Naive thymus-derived CD8-positive, alpha-beta T cell (primary cell): Measurements from ENCODE around the gene TSPAN32. TPM values are rescaled to one million over a fixed set of nuclear protein-coding genes. Genes with fewer than 3 reads are reported as not detected.

Experiments used
- ATAC-seq, 2 donors: fragments of 150-1000 bp; cut with Tn5 transposase in 1 of 2; sonication (Bioruptor Pico), chemical (Tn5 transposase) in 1 of 2; 1 replicate in 1 of 2; 2 replicates in 1 of 2; pipeline ENCODE4 v1.10.0; 2021; ENCODE audit warnings: mild to moderate bottlenecking in 2 of 2, moderate library complexity in 2 of 2
- POLR2A ChIA-PET: fragments of 350-600 bp; sonication (Branson Sonifier 250); formaldehyde crosslinking; loops from one replicate; lab custom pipeline; 2021; ENCODE audit warnings: antibody characterized with exemption; lab: Charles Lee
- DNase-seq, 10 donors: peaks; one replicate each; pipeline versions ENCODE4 v3.0.0 to v3.0.0-alpha.2; 2020 to 2022
- H3K27ac Mint-ChIP-seq, 10 donors: one replicate each; pipeline ENCODE4 v1.8.0; 2020 to 2022; ENCODE audit warnings: mild to moderate bottlenecking in 10 of 10, mixed read lengths in 10 of 10, moderate library complexity in 4 of 10, inconsistent platforms in 1 of 10
- H3K27me3 Mint-ChIP-seq, 5 donors: one replicate each; pipeline ENCODE4 v1.8.0; 2021 to 2022; ENCODE audit warnings: mixed read lengths in 5 of 5
- H3K36me3 Mint-ChIP-seq, 3 donors: one replicate each; pipeline ENCODE4 v1.8.0; 2020 to 2022; ENCODE audit warnings: mixed read lengths in 3 of 3, mild to moderate bottlenecking in 2 of 3, inconsistent platforms in 1 of 3
- H3K4me1 Mint-ChIP-seq, 4 donors: one replicate each; pipeline ENCODE4 v1.8.0; 2021 to 2022; ENCODE audit warnings: mixed read lengths in 4 of 4
- H3K4me3 Mint-ChIP-seq, 10 donors: one replicate each; pipeline ENCODE4 v1.8.0; 2020 to 2022; ENCODE audit warnings: mild to moderate bottlenecking in 10 of 10, mixed read lengths in 10 of 10, moderate library complexity in 6 of 10, inconsistent platforms in 1 of 10
- H3K9me3 Mint-ChIP-seq, 9 donors: one replicate each; pipeline ENCODE4 v1.8.0; 2020 to 2022; ENCODE audit warnings: mixed read lengths in 9 of 9, mild to moderate bottlenecking in 3 of 9, inconsistent platforms in 1 of 9, moderate library complexity in 1 of 9
- polyA plus RNA-seq, 3 donors: library from polyadenylated mRNA; unstranded; fragments of 300-500 nt; fragmentation: Illumina TruSeq; gene quantifications; one replicate each; pipeline ENCODE4 v1.2.3, GENCODE V29; 2021
- total RNA-seq, 8 experiments: library from RNA in 2 of 8; stranded (reverse) in 2 of 8; gene quantifications; one replicate each; pipeline ENCODE4 v1.2.3 and lab custom pipeline; 2021 to 2026

Gene TSPAN32, protein sequence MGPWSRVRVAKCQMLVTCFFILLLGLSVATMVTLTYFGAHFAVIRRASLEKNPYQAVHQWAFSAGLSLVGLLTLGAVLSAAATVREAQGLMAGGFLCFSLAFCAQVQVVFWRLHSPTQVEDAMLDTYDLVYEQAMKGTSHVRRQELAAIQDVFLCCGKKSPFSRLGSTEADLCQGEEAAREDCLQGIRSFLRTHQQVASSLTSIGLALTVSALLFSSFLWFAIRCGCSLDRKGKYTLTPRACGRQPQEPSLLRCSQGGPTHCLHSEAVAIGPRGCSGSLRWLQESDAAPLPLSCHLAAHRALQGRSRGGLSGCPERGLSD
- total RNA-seq (100 to 1,000 TPM; 158 to 171 TPM), polyA plus RNA-seq (100 to 1,000 TPM in 1 of 3 donors, 10 to 100 TPM in 2; 58.5 to 124 (median 96.6) TPM), total RNA-seq (lab: John Stamatoyannopoulos, UW) (3.4 to 248 (median 45.8) reads per million in 6 experiments)

DNA sequence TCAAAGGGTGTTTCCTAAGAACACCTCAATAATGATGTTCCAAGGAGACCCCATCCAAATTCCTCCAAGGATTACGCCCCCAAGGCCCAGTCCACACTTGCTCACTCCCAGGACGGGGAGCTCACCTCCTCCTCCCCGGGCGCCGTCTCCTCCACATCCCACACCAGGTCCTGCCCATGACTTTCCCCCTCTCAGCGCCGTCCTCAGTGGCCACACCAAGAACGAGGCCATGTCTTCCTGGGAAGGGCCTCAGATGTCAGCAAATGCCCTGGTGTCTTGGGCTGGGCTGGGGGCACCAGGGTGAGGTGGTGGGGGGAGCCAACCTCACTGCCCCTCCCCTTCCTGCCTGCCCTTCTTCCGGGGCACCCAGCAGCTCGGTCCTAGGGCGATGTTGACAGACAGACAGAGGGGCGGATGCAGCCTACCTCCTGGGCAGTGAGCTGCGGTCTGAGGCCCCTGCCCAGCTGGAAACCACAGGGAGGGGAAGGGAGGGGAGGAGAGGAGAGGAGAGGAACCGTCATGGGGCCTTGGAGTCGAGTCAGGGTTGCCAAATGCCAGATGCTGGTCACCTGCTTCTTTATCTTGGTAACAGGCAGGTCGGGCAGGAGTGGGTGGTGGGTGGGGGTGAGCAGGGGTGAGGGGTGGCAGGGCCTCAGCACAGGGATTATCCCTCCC is at the start of gene TSPAN32, which contains the start of gene C11orf21:
TSPAN32 (plus strand) TSS at position 383 of the 675 bp plus-strand sequence; CDS start at position 520, 137 bp downstream.
C11orf21 (minus strand) TSS at position 288 of the 675 bp plus-strand sequence; CDS start at position 178, 110 bp downstream.
- ATAC-seq (peak; percentile 41 to 46), DNase-seq (peak in 9 of 10 donors; percentile 48 to 84 (median 62))
- H3K27ac Mint-ChIP-seq, result peak within 1 kb of the TSS; percentile 85 to 96 (median 95)
- POLR2A ChIA-PET, result interaction anchor here (0.6 to 10.9 kb wide), 22 partner anchors 7 to 712 kb away, joined by 3 to 113 read pairs (median 6); partner anchors contain the start of genes ASCL2, CDKN1C and TSSC4
- no peaks in the 10 kb centered on the region for H3K27me3 Mint-ChIP-seq
- peaks cover 0 to 6% (median 4%) of the 10 kb centered on the region in 3 donors for H3K36me3 Mint-ChIP-seq
- H3K4me1 Mint-ChIP-seq, result peaks cover 37 to 78% (median 67%) of the 10 kb centered on the region in 4 donors
- peak within 1 kb of the TSS; percentile 91 to 98 (median 94) for H3K4me3 Mint-ChIP-seq
- H3K9me3 Mint-ChIP-seq, result no peaks in the 10 kb centered on the region

DNA sequence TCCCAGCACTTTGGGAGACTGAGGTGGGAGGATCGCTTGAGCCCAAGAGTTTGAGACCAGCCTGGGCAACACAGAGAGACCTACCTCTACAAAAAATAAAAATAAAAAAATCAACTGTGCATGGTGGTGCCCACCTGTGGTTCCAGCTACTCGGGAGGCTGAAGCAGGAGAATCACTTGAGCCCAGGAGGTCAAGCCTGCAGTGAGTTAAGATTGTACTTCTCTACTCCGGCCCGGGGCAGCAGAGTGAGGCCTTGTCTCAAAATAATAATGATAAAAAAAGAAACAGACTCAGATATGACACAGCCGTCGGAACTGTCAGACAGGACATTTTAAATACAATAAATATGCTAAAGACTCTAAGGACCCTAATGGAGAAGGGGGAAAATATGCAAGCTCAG is 49.8 kb upstream of the TSPAN32 start:
- POLR2A ChIA-PET, result no interaction called here
- H3K4me3 Mint-ChIP-seq, result no peak overlapping the region
- DNase-seq (no peak), ATAC-seq (no peak)
- peak overlapping the region in 1 of 10 donors; percentile 3 for H3K27ac Mint-ChIP-seq
- no peaks in the 10 kb centered on the region for H3K4me1 Mint-ChIP-seq
- H3K9me3 Mint-ChIP-seq, result peaks cover 0 to 10% (median 0%) of the 10 kb centered on the region in 9 donors
- H3K27me3 Mint-ChIP-seq, result peaks cover 0 to 5% (median 0%) of the 10 kb centered on the region in 5 donors
- peaks cover 0 to 8% (median 0%) of the 10 kb centered on the region in 3 donors for H3K36me3 Mint-ChIP-seq

DNA sequence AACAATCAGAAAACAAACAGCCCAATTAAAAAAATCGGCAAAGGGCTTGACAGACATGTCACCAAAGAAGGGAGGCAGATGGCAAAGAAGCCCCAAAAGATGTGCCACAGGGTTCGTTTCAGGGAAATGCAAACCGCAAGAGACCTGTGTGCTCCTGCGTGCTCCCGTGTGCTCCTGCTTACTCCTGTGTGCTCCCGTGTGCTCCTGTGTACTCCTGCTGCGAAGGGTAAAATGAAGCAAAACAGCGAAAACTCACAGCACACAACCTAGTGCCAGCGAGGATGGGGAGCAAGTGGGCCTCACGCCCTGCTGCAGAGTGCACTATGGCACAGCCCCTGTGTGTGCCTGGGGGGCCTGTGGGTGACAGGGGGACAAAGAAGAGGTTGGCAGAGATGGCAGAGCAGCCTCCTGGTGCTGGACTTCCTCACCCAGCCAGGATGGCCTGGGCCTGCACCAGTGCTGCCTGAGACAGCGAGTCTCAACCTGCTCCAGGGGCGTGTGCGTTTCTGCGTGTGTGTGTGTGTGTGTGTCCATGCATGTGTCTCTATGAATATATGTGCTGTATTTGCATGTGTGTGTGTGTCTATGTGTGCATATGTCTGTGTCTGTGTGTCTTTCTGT is 45.4 kb upstream of the TSPAN32 start:
- no peak overlapping the region for H3K27ac Mint-ChIP-seq
- no peak for ATAC-seq
- H3K27me3 Mint-ChIP-seq, result no peaks in the 10 kb centered on the region
- DNase-seq, result no peak
- peaks cover 0 to 10% (median 0%) of the 10 kb centered on the region in 9 donors for H3K9me3 Mint-ChIP-seq
- peaks cover 0 to 8% (median 0%) of the 10 kb centered on the region in 3 donors for H3K36me3 Mint-ChIP-seq
- POLR2A ChIA-PET, result no interaction called here
- H3K4me3 Mint-ChIP-seq, result no peak overlapping the region
- H3K4me1 Mint-ChIP-seq, result no peaks in the 10 kb centered on the region

DNA sequence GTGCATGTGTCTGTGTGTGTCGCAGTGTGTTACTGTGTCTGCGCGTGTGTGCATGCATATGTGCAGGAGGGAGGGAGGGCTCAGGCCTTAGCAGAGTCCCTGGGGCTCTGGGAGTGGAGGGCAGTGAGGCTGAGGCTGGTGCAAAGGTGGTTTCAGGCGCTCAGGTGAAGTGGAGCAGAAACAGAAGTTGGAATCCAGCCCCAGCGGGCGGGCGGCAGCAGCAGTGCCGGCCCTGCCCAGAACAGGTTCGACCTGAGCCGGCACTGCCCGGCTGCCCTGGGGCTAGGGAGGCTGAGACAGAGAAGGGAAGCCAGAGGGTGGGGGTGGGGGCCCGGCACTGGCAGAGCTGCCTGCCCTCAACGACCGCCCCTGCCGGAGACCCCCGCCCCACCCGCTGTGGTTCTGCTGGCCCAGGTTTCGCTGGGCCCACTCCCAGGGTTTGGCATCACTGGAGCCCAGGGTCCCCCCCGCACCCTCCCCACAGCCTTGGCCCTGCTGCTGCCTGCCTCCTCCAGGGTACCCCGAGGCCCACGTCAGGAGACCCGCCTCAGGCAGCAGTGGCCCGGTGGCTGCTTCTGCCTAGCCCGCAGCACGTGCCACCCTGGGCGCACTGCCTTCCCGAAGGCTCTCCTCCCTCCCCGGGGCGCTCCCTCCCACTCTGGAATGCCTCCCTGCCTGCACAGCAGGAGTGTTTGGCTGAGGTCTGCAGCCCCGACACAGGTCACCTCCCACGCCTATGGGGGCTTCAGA is 44.7 kb upstream of the TSPAN32 start:
- POLR2A ChIA-PET, result no interaction called here
- H3K36me3 Mint-ChIP-seq, result peaks cover 0 to 8% (median 0%) of the 10 kb centered on the region in 3 donors
- no peak overlapping the region for H3K27ac Mint-ChIP-seq
- ATAC-seq (no peak), DNase-seq (no peak)
- H3K27me3 Mint-ChIP-seq, result peaks cover 0 to 2% (median 0%) of the 10 kb centered on the region in 5 donors
- H3K4me1 Mint-ChIP-seq, result no peaks in the 10 kb centered on the region
- no peak overlapping the region for H3K4me3 Mint-ChIP-seq
- peaks cover 0 to 10% (median 0%) of the 10 kb centered on the region in 9 donors for H3K9me3 Mint-ChIP-seq

DNA sequence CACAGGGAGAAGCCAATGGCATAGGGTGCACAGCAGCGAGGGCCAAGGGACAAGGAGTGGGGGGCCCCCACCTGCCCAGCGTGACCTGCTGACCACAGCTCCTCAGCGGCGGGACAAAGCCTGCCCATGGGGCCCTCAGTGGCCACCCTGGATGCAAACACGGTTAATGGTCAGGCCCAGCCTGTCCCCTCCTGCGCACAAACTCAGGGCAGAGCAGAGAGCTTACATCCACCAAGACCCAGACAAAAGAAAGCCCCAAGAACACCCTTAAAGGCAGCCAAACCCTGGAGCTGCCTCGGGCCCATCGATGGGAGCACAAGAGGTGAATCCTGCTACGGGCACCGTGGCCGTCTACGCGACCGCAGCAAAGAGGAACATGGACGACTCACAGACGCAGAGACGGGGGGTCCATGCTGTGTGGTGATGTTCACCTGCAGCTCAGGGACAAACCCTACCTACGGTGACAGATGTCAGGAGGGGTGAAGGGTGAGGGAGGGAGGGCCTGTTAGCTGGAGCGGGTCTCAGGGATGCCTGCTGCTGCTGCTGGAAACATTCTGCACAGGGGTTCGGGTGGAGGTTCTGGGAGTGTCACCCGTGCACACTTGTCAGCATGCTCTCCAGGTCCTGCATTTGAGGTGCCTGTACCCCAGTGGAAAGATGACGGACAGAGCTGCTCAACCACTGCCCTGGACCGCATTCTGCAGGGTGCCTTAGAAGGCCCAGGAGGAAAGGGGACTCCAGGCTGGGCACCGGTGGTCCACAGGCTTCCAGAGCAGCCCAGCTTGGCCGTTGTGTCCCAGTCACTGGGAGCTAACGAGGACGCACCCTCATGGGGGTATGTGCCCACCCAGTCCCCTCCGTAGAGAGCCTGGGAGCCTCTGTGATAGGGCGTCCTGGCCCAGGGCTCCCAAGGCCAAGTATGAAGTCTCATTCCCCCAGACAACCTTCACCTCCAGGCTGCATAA is 43.0 kb upstream of the TSPAN32 start:
- Mint-ChIP-seq H3K4me1 (no peaks in the 10 kb centered on the region), H3K27ac (peak overlapping the region in 1 of 10 donors; percentile 60), H3K9me3 (peaks cover 0 to 10% (median 0%) of the 10 kb centered on the region in 9 donors), H3K27me3 (peaks cover 0 to 2% (median 0%) of the 10 kb centered on the region in 5 donors), H3K36me3 (peaks cover 0 to 7% (median 0%) of the 10 kb centered on the region in 3 donors), H3K4me3 (no peak overlapping the region)
- DNase-seq, result no peak
- no peak for ATAC-seq
- POLR2A ChIA-PET, result no interaction called here

DNA sequence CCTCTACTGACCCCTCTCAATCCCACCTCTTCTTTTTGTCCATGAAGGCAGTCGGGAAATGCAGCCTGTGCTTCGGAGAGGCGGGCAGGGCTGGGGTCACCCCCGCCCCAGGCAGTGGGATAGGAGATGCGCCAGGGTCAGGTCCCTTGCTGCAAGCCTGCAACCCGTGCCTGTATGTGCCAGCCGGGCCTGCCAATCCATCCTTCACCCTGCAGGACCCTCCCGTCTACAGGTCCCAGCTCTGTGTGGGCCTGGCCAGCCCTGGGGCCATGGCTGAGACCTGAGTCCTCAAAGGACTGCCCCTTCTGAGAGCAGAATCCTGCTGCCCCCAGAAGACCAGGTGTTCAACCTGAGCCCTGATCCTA is 42.4 kb upstream of the TSPAN32 start:
- Mint-ChIP-seq H3K27me3 (peaks cover 0 to 2% (median 0%) of the 10 kb centered on the region in 5 donors), H3K27ac (no peak overlapping the region), H3K4me1 (no peaks in the 10 kb centered on the region), H3K4me3 (no peak overlapping the region), H3K36me3 (peaks cover 0 to 7% (median 0%) of the 10 kb centered on the region in 3 donors), H3K9me3 (peaks cover 0 to 6% (median 0%) of the 10 kb centered on the region in 9 donors)
- POLR2A ChIA-PET, result no interaction called here
- ATAC-seq (no peak), DNase-seq (no peak)

DNA sequence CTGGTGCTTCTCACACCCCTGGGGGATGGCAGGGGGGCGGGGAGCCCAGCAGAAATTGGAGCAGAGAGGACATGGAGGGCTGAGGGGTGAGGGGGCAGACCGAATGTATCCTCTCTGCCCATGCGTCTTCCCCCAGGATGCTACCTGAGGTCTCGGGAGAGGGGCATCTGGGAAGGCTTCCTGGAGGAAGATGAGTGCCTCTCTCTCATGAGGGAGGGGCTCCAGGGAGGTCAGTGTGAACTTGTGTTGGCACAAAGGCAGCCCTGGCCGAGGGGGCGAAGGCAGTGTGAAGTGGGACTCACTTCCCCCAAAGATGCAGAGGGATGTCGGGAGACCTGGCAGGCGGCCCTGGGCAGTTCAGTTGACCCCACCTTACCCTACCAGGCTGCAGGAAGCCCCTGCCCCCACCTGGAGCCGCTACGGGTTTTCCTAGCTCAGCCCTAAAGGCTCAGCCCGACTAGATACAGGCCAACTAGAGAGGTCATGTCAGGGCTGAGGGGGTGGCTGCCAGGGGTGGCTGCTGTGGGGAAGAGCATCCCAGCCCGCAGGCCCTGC is 41.8 kb upstream of the TSPAN32 start:
- ATAC-seq, result no peak
- H3K4me3 Mint-ChIP-seq, result no peak overlapping the region
- POLR2A ChIA-PET, result no interaction called here
- no peak for DNase-seq
- H3K4me1 Mint-ChIP-seq, result peaks cover 0 to under 1% (median 0%) of the 10 kb centered on the region in 4 donors
- peaks cover 0 to 3% (median 0%) of the 10 kb centered on the region in 9 donors for H3K9me3 Mint-ChIP-seq
- peaks cover 0 to 2% (median 0%) of the 10 kb centered on the region in 5 donors for H3K27me3 Mint-ChIP-seq
- no peak overlapping the region for H3K27ac Mint-ChIP-seq
- peaks cover 0 to 5% (median 0%) of the 10 kb centered on the region in 3 donors for H3K36me3 Mint-ChIP-seq

DNA sequence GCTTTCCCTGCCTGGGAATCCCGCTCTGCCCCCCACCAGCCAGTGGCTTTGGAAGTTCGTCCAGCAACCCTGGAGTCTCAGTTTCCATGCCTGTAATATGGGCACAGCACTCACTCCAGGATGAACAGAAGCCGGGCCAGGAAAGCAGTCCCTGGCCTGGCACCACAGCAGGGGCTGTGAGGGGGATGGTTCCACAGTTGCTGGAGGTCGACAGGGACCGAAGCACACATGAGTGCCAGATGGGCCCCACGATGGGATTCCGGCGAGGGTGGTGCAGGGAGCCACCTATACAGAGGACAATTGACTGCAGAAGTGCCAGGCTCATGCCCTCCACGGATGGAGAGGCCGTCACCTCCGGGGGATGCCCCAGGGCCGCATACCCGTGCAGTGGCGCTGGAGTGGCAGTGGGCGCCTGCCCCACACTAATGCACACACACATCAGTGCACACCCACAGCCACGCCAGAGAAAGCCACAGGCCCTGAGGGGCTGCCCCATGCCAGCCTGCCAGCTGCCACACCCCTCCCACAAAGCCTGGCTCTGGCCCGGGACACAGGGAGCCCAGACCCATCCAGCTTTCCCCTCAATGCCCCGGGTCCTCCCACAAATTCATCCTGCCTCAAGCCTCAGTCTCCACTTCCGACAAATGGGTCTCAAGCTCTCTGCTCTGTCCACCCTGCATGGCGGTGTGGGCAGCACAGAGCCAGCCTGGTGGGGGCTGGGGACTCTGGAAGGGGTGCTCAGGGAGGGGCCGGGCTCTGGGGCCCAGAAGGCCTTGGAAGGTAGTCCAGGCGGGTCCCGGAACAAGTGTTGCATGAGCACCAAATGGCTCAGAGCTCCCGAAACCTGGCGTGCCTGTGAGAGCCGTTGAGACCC is 41.1 kb upstream of the TSPAN32 start:
- no peaks in the 10 kb centered on the region for H3K36me3 Mint-ChIP-seq
- ATAC-seq (no peak), DNase-seq (no peak)
- POLR2A ChIA-PET, result no interaction called here
- H3K27me3 Mint-ChIP-seq, result peaks cover 0 to 2% (median 0%) of the 10 kb centered on the region in 5 donors
- no peak overlapping the region for H3K27ac Mint-ChIP-seq
- no peak overlapping the region for H3K4me3 Mint-ChIP-seq
- H3K9me3 Mint-ChIP-seq, result no peaks in the 10 kb centered on the region
- peaks cover 6 to 8% (median 6%) of the 10 kb centered on the region in 4 donors for H3K4me1 Mint-ChIP-seq

DNA sequence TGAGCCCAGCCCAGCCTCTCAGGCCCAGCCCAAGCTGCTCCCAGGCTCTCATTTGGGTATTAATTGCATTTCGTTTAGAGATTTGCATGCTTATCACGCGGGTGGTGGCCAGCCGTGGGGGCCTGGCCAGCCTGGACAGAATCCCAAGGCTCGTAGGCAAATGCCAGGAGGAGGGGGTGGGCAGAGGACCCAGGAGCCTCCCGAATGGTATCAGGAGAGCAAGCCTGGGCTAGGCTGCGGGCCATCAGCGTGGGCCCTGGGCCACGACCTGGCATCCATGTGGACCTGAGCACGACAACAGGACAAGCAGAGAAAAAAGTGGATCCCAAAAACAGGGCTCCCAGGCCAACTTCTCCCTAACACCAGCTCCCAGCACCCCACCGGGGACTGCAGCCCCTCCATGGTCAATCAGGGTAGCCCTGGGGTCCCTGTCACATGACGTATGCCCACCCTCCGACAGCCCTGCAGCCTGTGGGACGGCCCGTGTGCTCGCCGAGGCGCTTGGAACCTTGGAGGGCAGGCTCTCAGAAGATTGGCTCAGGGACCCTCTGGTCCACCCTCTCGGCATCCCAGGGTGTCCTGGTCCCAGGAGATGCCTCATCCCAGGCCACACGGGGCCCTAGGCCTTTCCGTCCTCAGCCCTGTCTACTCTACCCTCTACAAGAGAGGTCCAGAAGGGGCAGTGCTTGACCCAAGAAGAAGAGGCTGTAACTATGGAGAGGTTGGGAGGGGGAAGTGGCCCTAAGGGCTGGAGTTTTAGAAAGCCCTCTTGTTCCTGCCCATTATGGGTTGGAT is 40.2 kb upstream of the TSPAN32 start:
- no peak for DNase-seq
- H3K9me3 Mint-ChIP-seq, result no peaks in the 10 kb centered on the region
- no peaks in the 10 kb centered on the region for H3K36me3 Mint-ChIP-seq
- POLR2A ChIA-PET, result no interaction called here
- peaks cover 0 to 2% (median 0%) of the 10 kb centered on the region in 5 donors for H3K27me3 Mint-ChIP-seq
- H3K4me3 Mint-ChIP-seq, result no peak overlapping the region
- H3K27ac Mint-ChIP-seq, result no peak overlapping the region
- ATAC-seq, result no peak
- H3K4me1 Mint-ChIP-seq, result peaks cover 10 to 17% (median 15%) of the 10 kb centered on the region in 4 donors
